T-helper 2 cell treated with Interferon-gamma antibody and Interleukin-4, amounts not matched to agents 5 μg/mL and 100 μg/mL, for 36 hours (primary cell): ENCODE results near the gene LCTL.
A peak's percentile ranks its signal among the peaks of the same experiment; 100 is the strongest.

Source experiments
- DNase-seq: peaks from one replicate; pipeline ENCODE4 v3.0.0; 2021; ENCODE audit warnings: low spot score
- H3K27ac Mint-ChIP-seq: one replicate; pipeline ENCODE4 v1.8.0; 2021; ENCODE audit warnings: mild to moderate bottlenecking, mixed read lengths
- H3K27me3 Mint-ChIP-seq: one replicate; pipeline ENCODE4 v1.8.0; 2021; ENCODE audit warnings: low read depth, mixed read lengths
- H3K36me3 Mint-ChIP-seq: one replicate; pipeline ENCODE4 v1.8.0; 2021; ENCODE audit warnings: low read depth, mixed read lengths
- H3K4me1 Mint-ChIP-seq: one replicate; pipeline ENCODE4 v1.8.0; 2021; ENCODE audit warnings: low read depth, mixed read lengths
- H3K4me3 Mint-ChIP-seq: one replicate; pipeline ENCODE4 v1.8.0; 2022; ENCODE audit warnings: mild to moderate bottlenecking, moderate library complexity, mixed read lengths
- H3K9me3 Mint-ChIP-seq: one replicate; pipeline ENCODE4 v1.8.0; 2021; ENCODE audit warnings: mixed read lengths

LCTL gene

GRCh38 chr15:66564136-66565041 is 1.4 kb downstream of the LCTL start:
- DNase-seq, result no peak
- Mint-ChIP-seq H3K4me1 (peaks cover 4% of the 10 kb centered on the region), H3K4me3 (no peak overlapping the region), H3K9me3 (no peaks in the 10 kb centered on the region), H3K36me3 (no peaks in the 10 kb centered on the region), H3K27ac (no peak overlapping the region), H3K27me3 (no peaks in the 10 kb centered on the region)

DNA sequence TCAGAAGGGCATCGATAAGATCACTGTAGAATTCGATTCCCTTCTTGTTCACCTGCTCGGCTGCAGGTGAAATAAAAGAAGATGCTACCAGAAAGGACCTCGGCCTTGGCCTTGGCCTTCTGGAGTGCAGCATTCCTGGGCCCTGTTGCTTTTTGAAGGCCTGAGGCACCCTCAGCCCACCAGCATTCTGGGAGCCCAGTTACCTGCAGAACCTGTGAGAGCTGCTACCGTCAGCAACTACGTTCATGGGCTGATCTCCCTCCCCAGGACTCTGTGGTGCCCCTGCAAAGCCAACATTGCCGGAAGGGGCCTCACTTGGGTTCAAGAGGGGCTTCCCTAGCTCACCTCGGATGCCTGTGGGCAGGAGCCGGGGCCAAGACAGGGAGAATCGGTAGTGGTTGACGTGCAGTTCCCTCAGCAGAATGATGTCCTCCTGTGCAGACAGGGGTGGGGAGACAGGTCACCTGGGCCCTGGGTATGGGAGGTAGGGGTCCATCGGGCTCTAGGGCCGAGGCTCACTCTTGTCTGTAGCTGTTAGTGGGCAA is 2.2 kb downstream of the LCTL start:
- no peaks in the 10 kb centered on the region for H3K27me3 Mint-ChIP-seq
- DNase-seq, result no peak
- H3K9me3 Mint-ChIP-seq, result no peaks in the 10 kb centered on the region
- no peak overlapping the region for H3K27ac Mint-ChIP-seq
- H3K36me3 Mint-ChIP-seq, result no peaks in the 10 kb centered on the region
- peaks cover 4% of the 10 kb centered on the region for H3K4me1 Mint-ChIP-seq
- no peak overlapping the region for H3K4me3 Mint-ChIP-seq

DNA sequence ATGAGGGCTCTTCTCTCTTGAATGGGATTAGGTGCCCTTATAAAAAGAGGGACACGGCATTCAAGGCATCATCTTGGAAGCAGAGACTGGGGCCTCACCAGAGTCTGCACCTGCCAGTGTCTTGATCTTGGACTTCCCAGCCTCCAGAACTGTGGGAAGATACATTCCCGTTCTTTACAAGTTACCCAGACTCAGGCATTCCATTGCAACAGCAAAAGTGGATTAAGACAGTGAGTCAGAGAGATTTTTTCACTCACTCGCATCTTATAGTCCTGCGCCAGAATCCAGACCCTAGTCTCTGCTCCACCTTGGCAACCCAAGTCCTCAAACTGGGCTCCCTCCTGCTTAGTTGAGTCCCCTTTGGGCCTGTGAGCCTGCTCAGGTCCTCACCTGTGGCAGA is 2.7 kb downstream of the LCTL start:
- Mint-ChIP-seq H3K27me3 (no peaks in the 10 kb centered on the region), H3K36me3 (no peaks in the 10 kb centered on the region), H3K4me1 (peaks cover 4% of the 10 kb centered on the region), H3K9me3 (no peaks in the 10 kb centered on the region), H3K4me3 (no peak overlapping the region), H3K27ac (no peak overlapping the region)
- DNase-seq, result no peak

DNA sequence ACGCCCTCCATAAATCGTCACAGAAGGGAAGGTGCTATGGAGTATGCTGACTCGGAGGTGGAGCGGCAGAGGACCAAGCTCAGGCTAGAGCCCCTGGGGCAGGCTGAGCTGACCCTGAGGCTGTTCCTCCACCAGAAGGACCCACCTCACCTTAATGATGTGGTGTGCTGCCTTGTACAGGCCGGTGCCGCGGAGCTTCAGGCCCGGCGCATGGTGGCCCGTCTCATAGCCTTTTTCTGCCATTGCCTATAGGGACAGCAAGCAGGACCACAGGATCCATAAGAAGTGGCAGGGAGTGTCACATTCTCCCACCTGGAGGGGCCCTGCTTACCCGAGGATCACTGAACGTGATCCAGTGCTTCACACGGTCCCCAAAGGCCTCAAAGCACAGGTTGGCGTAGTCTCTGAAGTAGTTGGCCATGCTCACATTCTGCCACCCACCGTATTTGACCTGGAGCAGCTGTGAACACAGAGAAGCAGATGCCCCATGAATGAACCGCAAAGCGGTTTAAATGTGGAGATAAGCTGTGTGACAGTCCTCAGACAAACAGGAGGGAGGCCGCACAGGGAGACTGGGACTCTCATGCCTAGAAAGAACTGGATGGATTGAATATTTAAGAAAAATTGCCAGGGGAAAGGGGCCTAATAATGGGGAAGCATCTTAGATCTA is 4.8 kb downstream of the LCTL start:
- no peak overlapping the region for H3K27ac Mint-ChIP-seq
- no peaks in the 10 kb centered on the region for H3K36me3 Mint-ChIP-seq
- H3K4me1 Mint-ChIP-seq, result no peaks in the 10 kb centered on the region
- H3K27me3 Mint-ChIP-seq, result no peaks in the 10 kb centered on the region
- H3K4me3 Mint-ChIP-seq, result no peak overlapping the region
- DNase-seq, result no peak
- no peaks in the 10 kb centered on the region for H3K9me3 Mint-ChIP-seq

DNA sequence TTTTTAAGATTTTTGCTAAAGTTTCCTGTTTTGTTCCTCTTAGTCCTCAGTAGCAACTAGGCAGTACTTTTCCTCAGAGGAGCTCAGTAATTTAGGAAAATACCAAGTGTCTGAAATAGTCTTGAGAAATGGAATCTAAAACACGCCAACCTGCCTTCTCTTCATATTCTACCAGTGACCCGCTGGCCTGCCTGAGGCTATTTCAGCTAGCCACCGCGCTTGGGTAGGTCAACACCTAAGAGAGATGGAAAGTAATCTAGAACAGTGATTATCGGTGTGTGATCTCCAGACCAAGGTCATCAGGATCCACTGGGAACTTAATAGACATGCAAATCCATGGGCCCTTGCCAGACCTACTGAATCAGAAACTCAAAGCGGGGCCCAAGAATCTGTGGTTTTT is 7.5 kb downstream of the LCTL start:
- DNase-seq, result no peak
- Mint-ChIP-seq H3K4me3 (no peak overlapping the region), H3K27ac (no peak overlapping the region), H3K9me3 (no peaks in the 10 kb centered on the region), H3K4me1 (no peaks in the 10 kb centered on the region), H3K27me3 (no peaks in the 10 kb centered on the region), H3K36me3 (no peaks in the 10 kb centered on the region)

- H3K36me3 Mint-ChIP-seq, result peaks cover 8% of the 10 kb centered on the region
- no peaks in the 10 kb centered on the region for H3K27me3 Mint-ChIP-seq
- DNase-seq, result no peak
- no peak overlapping the region for H3K4me3 Mint-ChIP-seq
- no peaks in the 10 kb centered on the region for H3K9me3 Mint-ChIP-seq
- H3K27ac Mint-ChIP-seq, result no peak overlapping the region
- no peaks in the 10 kb centered on the region for H3K4me1 Mint-ChIP-seq
These were observed 10.1 kb downstream of the LCTL start for GRCh38 chr15:66555685-66556084.

DNA sequence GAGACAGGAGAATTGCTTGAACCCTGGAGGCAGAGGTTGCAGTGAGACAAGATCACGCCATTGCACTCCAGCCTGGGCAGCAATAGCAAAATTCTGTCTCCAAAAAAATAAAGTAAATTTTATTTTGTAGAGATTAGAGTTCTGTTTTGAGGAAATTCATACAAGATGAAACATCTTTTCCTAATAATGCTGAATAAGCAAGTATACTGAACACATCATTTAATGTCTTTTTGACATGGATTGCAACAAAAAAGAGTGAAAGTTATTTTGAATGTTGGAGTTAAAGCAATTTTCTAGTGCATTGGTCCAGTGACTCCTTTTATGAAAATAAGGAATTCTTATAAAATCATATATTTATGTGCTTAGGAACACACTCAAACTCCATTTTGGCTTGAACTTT is 20.5 kb downstream of the LCTL start:
- no peak overlapping the region for H3K4me3 Mint-ChIP-seq
- H3K27me3 Mint-ChIP-seq, result no peaks in the 10 kb centered on the region
- H3K27ac Mint-ChIP-seq, result no peak overlapping the region
- no peak for DNase-seq
- H3K4me1 Mint-ChIP-seq, result no peaks in the 10 kb centered on the region
- H3K9me3 Mint-ChIP-seq, result no peaks in the 10 kb centered on the region
- peaks cover 20% of the 10 kb centered on the region for H3K36me3 Mint-ChIP-seq

DNA sequence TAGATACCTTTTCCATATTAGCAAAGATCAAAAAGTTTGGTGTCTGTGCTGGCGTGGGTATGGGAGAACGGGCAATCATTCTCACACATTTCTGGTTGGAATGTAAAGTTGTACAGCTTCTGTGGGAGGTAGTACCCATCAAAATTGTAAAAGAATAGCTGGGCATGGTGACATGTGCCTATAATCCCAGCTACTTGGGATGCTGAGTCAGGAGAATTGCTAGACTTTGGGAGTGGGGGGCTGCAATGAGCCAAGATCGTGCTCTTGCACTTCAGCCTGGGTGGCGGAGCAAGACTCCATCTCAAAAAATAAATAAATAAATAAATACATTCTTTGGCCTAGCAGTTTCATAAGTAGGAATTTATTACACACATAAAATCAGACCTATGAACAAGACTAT is 22.9 kb downstream of the LCTL start:
- H3K36me3 Mint-ChIP-seq, result peaks cover 27% of the 10 kb centered on the region
- no peak overlapping the region for H3K4me3 Mint-ChIP-seq
- no peak overlapping the region for H3K27ac Mint-ChIP-seq
- H3K27me3 Mint-ChIP-seq, result no peaks in the 10 kb centered on the region
- no peaks in the 10 kb centered on the region for H3K4me1 Mint-ChIP-seq
- DNase-seq, result no peak
- H3K9me3 Mint-ChIP-seq, result no peaks in the 10 kb centered on the region

GRCh38 chr15:66535056-66535455 is 30.7 kb downstream of the LCTL start:
- Mint-ChIP-seq H3K4me1 (no peaks in the 10 kb centered on the region), H3K9me3 (no peaks in the 10 kb centered on the region), H3K27me3 (no peaks in the 10 kb centered on the region), H3K27ac (no peak overlapping the region), H3K4me3 (no peak overlapping the region), H3K36me3 (peaks cover 18% of the 10 kb centered on the region)
- no peak for DNase-seq

DNA sequence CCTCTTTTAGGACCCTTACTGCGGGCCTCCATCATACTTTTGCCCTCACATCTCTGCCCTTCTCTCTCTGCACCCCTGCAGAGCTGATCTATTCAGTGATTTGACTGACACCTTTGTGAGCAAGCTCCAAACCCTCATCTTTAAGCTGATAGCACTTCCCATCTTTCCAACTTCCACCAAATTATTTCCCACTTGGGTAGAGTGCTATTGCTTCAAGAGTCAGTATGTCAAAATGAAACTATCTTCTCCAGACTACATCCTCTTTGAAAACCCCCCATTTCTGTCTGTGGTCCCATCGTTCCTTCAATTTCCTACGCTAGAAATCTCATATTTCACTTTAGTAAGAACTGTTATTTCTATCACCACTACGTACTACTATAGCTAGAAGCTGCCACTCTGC is 41.0 kb downstream of the LCTL start:
- H3K9me3 Mint-ChIP-seq, result no peaks in the 10 kb centered on the region
- peaks cover 28% of the 10 kb centered on the region for H3K36me3 Mint-ChIP-seq
- H3K4me3 Mint-ChIP-seq, result no peak overlapping the region
- H3K4me1 Mint-ChIP-seq, result peaks cover 5% of the 10 kb centered on the region
- no peak for DNase-seq
- no peaks in the 10 kb centered on the region for H3K27me3 Mint-ChIP-seq
- H3K27ac Mint-ChIP-seq, result no peak overlapping the region

- Mint-ChIP-seq H3K27ac (no peak overlapping the region), H3K4me1 (peaks cover 7% of the 10 kb centered on the region), H3K36me3 (peaks cover 24% of the 10 kb centered on the region), H3K9me3 (no peaks in the 10 kb centered on the region), H3K27me3 (no peaks in the 10 kb centered on the region), H3K4me3 (no peak overlapping the region)
- no peak for DNase-seq
These were observed 41.9 kb downstream of the LCTL start for GRCh38 chr15:66523926-66524325.

- DNase-seq, result no peak
- Mint-ChIP-seq H3K27ac (no peak overlapping the region), H3K4me1 (peaks cover 3% of the 10 kb centered on the region), H3K36me3 (peaks cover 21% of the 10 kb centered on the region), H3K4me3 (no peak overlapping the region), H3K27me3 (no peaks in the 10 kb centered on the region), H3K9me3 (no peaks in the 10 kb centered on the region)
These were observed 49.9 kb downstream of the LCTL start for GRCh38 chr15:66515901-66516322.

- Mint-ChIP-seq H3K27ac (no peak overlapping the region), H3K27me3 (no peaks in the 10 kb centered on the region)
- no peak for DNase-seq
These were observed 51.2 kb downstream of the LCTL start for GRCh38 chr15:66514586-66514985.

DNA sequence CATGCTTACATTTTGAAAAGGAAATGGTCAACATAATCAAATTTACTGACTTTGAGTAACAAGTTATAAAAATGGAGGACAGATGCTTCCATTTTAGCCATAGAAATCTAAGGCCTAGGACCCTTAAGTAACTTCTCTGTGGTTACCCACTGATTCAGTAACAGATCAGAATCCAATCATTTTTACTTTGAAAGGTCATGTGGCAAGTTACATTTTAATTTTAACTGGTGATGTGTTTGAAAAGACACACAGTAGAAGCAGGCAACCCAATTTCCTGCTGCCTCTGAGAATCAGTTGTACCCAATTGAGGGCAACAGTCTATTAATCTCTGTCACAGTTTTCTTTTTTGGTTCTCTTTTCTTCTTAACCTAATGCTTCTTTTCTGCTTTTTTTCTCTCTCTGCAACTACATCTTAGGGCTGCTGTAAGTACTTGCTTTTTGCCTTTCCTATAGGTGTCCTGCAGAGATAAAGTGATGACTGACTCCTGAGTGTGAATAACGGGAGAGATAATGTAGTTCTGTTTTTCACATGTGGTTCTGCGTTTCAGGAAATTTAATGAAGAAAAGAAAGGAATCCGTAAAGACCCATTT is 57.4 kb downstream of the LCTL start:
- Mint-ChIP-seq H3K36me3 (peaks cover 21% of the 10 kb centered on the region), H3K27ac (peak overlapping the region; percentile 33)

More at GRCh38 chr15:66514586-66514985, 51.2 kb downstream of the LCTL start:
- Mint-ChIP-seq H3K4me3 (no peak overlapping the region), H3K9me3 (no peaks in the 10 kb centered on the region), H3K4me1 (peaks cover 3% of the 10 kb centered on the region), H3K36me3 (peaks cover 22% of the 10 kb centered on the region)

More for the DNA sequence above, 57.4 kb downstream of the LCTL start:
- Mint-ChIP-seq H3K4me3 (no peak overlapping the region), H3K4me1 (peaks cover 28% of the 10 kb centered on the region), H3K9me3 (no peaks in the 10 kb centered on the region), H3K27me3 (no peaks in the 10 kb centered on the region)
- no peak for DNase-seq
